GM12874 (cell line): ENCODE data around the gene LHPP.

Source experiments
- CTCF ChIP-seq: IDR thresholded peaks from 2 replicates; pipeline ENCODE4 v1.5.1; 2011; ENCODE audit warnings: low read depth, mild to moderate bottlenecking, control low read depth, low read length, moderate library complexity; ENCODE audit not compliant: insufficient read depth

Gene LHPP

GRCh38 chr10:124601016-124601415, 139.4 kb downstream of the LHPP start:
- TF ChIP-seq CTCF = no peak

GRCh38 chr10:124601431-124602120, 140.0 kb downstream of the LHPP start:
- TF ChIP-seq CTCF = no peak

- no peak for TF ChIP-seq CTCF
These were observed 140.5 kb downstream of the LHPP start for GRCh38 chr10:124602121-124602561.

- no peak for TF ChIP-seq CTCF
These were observed 141.2 kb downstream of the LHPP start for GRCh38 chr10:124602646-124603365.

- no peak for TF ChIP-seq CTCF
These were observed 142.0 kb downstream of the LHPP start for GRCh38 chr10:124603376-124604213.

GRCh38 chr10:124604214-124605000, 142.8 kb downstream of the LHPP start:
- TF ChIP-seq CTCF = no peak
